HepG2 (cell line): ENCODE data around the gene SDCCAG8. TPM values are rescaled to one million over a fixed set of nuclear protein-coding genes. Genes with fewer than 3 reads are reported as not detected.

Source experiments
- ATAC-seq: fragments of 200-7000 bp; cut with Tn5 transposase; 3 replicates; pipeline ENCODE4 v1.9.1; 2020; ENCODE audit warnings: mild to moderate bottlenecking, moderate library complexity
- BruUV-seq: library from RNA; stranded (reverse); fragments of 400-500 nt; replicated peaks from 2 replicates; lab custom pipeline; 2021; lab: Mats Ljungman, UMichigan
- CTCF ChIA-PET: fragments of 300-600 bp; formaldehyde crosslinking; extraction: SDS; loops from one replicate; lab custom pipeline; 2021; ENCODE audit warnings: low total read pairs, inconsistent platforms, low intra/inter-chr PET ratio; lab: Yijun Ruan, JAX
- POLR2A ChIA-PET: fragments of 350-600 bp; sonication (Branson Sonifier 250); formaldehyde crosslinking; loops from one replicate; lab custom pipeline; 2020; ENCODE audit warnings: antibody characterized with exemption, inconsistent platforms; lab: Yijun Ruan, JAX
- DNase-seq: peaks from one replicate; pipeline ENCODE4 v3.0.0-alpha.2; 2015; ENCODE audit warnings: low spot score
- FAIRE-seq: peaks from 3 replicates; lab custom pipeline; 2011; peaks lifted over from hg19 to GRCh38; lab: Jason Lieb, UNC
- H2AFZ ChIP-seq: one replicate; pipeline ENCODE4 v1.6.1; 2011; ENCODE audit warnings: low read length, inconsistent platforms
- H3K27ac ChIP-seq: fragments of 300-600 bp; 3 replicates; pipeline ENCODE4 v1.8.0; 2011; ENCODE audit warnings: mixed run types, mild to moderate bottlenecking, mixed read lengths, low read length, inconsistent platforms; ENCODE audit not compliant: insufficient read depth; ENCODE audit errors: extremely low read length
- H3K27me3 ChIP-seq, 2 experiments: fragments of 200-600 bp in 1 of 2; 2 replicates in 1 of 2; 3 replicates in 1 of 2; pipeline versions ENCODE4 v1.6.0 to v1.8.0; 2011; ENCODE audit warnings: low read length in 2 of 2, mild to moderate bottlenecking in 2 of 2, moderate library complexity in 2 of 2, inconsistent platforms in 1 of 2; ENCODE audit not compliant: insufficient read depth in 2 of 2, control insufficient read depth in 1 of 2
- H3K36me3 ChIP-seq, 2 experiments: fragments of 200-600 bp in 1 of 2; replicated peaks in 1 of 2; 2 replicates in 1 of 2; 3 replicates in 1 of 2; pipeline versions ENCODE4 v1.5.1 to v1.8.0; 2011; ENCODE audit warnings: low read length in 2 of 2, inconsistent platforms in 1 of 2; ENCODE audit not compliant: insufficient read depth in 2 of 2, control insufficient read depth in 1 of 2
- H3K4me1 ChIP-seq: 2 replicates; pipeline ENCODE4 v1.5.1; 2012; ENCODE audit warnings: low read length, inconsistent platforms; ENCODE audit not compliant: insufficient read depth
- H3K4me2 ChIP-seq: 2 replicates; pipeline ENCODE4 v1.6.0; 2011; ENCODE audit warnings: low read depth, low read length, inconsistent platforms
- H3K4me3 ChIP-seq, 3 experiments: fragments of 200-600 bp in 1 of 3; sonication (generic), shearing (Covaris generic) in 1 of 3; replicated peaks in 1 of 3; 2 replicates each; pipeline ENCODE4 v1.5.1; 2011 to 2016; ENCODE audit warnings: low read length in 3 of 3, inconsistent platforms in 2 of 3, low read depth in 2 of 3, mild to moderate bottlenecking in 2 of 3, control low read depth in 1 of 3, mixed read lengths in 1 of 3; ENCODE audit not compliant: insufficient read depth in 1 of 3
- H3K79me2 ChIP-seq: one replicate; pipeline ENCODE4 v1.6.1; 2011; ENCODE audit warnings: low read length, inconsistent platforms; ENCODE audit not compliant: insufficient read depth
- H3K9ac ChIP-seq: 2 replicates; pipeline ENCODE4 v1.6.0; 2011; ENCODE audit warnings: mild to moderate bottlenecking, low read depth, low read length, inconsistent platforms; ENCODE audit not compliant: insufficient read depth
- H3K9me3 ChIP-seq: 2 replicates; pipeline ENCODE4 v1.5.1; 2012; ENCODE audit warnings: mild to moderate bottlenecking, low read length
- H4K20me1 ChIP-seq: 2 replicates; pipeline ENCODE4 v1.6.0; 2011; ENCODE audit warnings: inconsistent platforms, mild to moderate bottlenecking, low read length, moderate library complexity; ENCODE audit not compliant: insufficient read depth
- ARNT ChIP-seq: fragments of 450-650 bp; IDR thresholded peaks from 2 replicates; pipeline ENCODE4 v1.6.1; 2017
- POLR2G ChIP-seq: fragments of 200-400 bp; formaldehyde crosslinking; IDR thresholded peaks from 2 replicates; pipeline ENCODE4 v1.6.1; 2018; ENCODE audit warnings: mild to moderate bottlenecking, low read depth, low read length, moderate library complexity
- ZBTB38 ChIP-seq: sonication (generic); formaldehyde crosslinking; IDR thresholded peaks from 2 replicates; pipeline ENCODE4 v1.5.1; 2020; ENCODE audit warnings: mild to moderate bottlenecking, missing genetic modification reagents
- ZNF160 ChIP-seq: sonication (generic); formaldehyde crosslinking; IDR thresholded peaks from 2 replicates; pipeline ENCODE4 v1.8.0; 2022; ENCODE audit warnings: mild to moderate bottlenecking, inconsistent platforms, missing genetic modification reagents
- ZNF773 ChIP-seq: sonication (generic); formaldehyde crosslinking; IDR thresholded peaks from 2 replicates; pipeline ENCODE4 v1.4.0; 2020; ENCODE audit warnings: missing genetic modification reagents, borderline replicate concordance
- WGBS: methylation state at CpG from one replicate; pipeline ENCODE4 v1.1.6; 2017; ENCODE audit warnings: low lambda C conversion rate; 5-methylcytosine and 5-hydroxymethylcytosine counted together
- in situ Hi-C: cut with HindIII; loops from 2 replicates; pipeline ENCODE4 v1.10.0; 2017; ENCODE audit warnings: low pct_unique_long_range_greater_than_20kb; ENCODE audit not compliant: extremely low pct_ligation_motif_present
- intact Hi-C: fragments of 100-400 bp; cut with micrococcal nuclease; formaldehyde crosslinking; loops from one replicate; pipeline ENCODE4 v1.10.0; 2022; ENCODE audit not compliant: unreplicated experiment
- polyA plus RNA-seq, 8 experiments: library from polyadenylated mRNA; depleted of rRNA in 3 of 8; stranded (reverse) in 7 of 8; unstranded in 1 of 8; fragments of >200 nt; fragmentation: Illumina TruSeq in 4 of 8; extraction: Trizol in 4 of 8; gene quantifications; 2 replicates each; pipeline versions ENCODE4 v1.2.1 to v1.2.3, GENCODE V29; 2011 to 2016; ENCODE audit warnings: low read depth in 4 of 8, missing spikeins in 1 of 8, mixed read lengths in 1 of 8; ENCODE audit not compliant: insufficient read depth in 1 of 8
- total RNA-seq, 5 experiments: library from RNA; depleted of rRNA; stranded (reverse); fragments of >200 nt; fragmentation: Illumina TruSeq; extraction: Trizol; gene quantifications; 2 replicates each; pipeline ENCODE4 v1.2.3, GENCODE V29; 2016; ENCODE audit warnings: low read depth in 1 of 5
- TF ChIP-seq, protein P1 (sequence below): sonication (generic); formaldehyde crosslinking; IDR thresholded peaks from 2 replicates; pipeline ENCODE4 v1.4.0; 2020; ENCODE audit warnings: missing genetic modification reagents
- TF ChIP-seq, protein P2 (sequence below): sonication (generic); formaldehyde crosslinking; IDR thresholded peaks from 2 replicates; pipeline ENCODE4 v1.9.0; 2021; ENCODE audit warnings: mild to moderate bottlenecking, missing genetic modification reagents

Gene SDCCAG8
- total and polyA plus RNA-seq, 2 of the 13 experiments (the other 11 are each of a cell fraction or from before 2014, with no cell fraction given), result 9.5 to 13.4 TPM

DNA sequence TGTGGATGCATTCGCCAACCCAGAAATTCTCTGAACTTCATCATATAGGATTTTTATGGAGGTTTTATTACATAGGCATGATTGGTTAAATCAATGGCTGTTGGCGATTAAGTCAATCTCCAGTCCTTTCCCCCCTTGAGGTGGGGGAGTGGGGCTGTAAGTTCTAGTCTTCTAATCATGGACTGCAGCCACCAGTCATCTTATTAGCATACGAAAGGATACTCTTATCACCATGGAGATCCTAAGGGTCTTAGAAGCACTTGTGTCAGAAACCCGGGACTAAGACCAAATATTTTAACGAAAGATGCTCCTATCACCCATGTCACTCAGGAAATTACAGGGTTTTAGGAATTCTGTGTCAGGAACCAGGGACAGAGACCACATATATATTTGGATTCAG lies 36.3 kb downstream of the SDCCAG8 start:
- Histone ChIP-seq H3K4me2 (no peak overlapping the region), H3K27me3 (no peaks in the 10 kb centered on the region), H2AFZ (no peak overlapping the region), H3K36me3 (no peaks in the 10 kb centered on the region; a peak in 2 of 5 replicates), H3K9me3 (no peaks in the 10 kb centered on the region), H3K79me2 (no peaks in the 10 kb centered on the region), H4K20me1 (no peaks in the 10 kb centered on the region), H3K4me3 (no peak overlapping the region), H3K4me1 (no peaks in the 10 kb centered on the region), H3K27ac (no peak overlapping the region), H3K9ac (no peak overlapping the region)
- 94% methylated on average over 5 of the region's 5 CpGs for whole genome bisulfite sequencing
- DNase-seq (no peak), ATAC-seq (no peak), FAIRE-seq (no peak)
- in situ Hi-C loops, result no loop called here
- no TSS peak for BruUV-seq
- ChIA-PET CTCF (no interaction called here), POLR2A (no interaction called here)
- TF ChIP-seq ARNT (no peak), ZBTB38 (CRISPR knock-in tag) (no peak), ZNF160 (no peak)
- intact Hi-C loops, result no loop called here

DNA sequence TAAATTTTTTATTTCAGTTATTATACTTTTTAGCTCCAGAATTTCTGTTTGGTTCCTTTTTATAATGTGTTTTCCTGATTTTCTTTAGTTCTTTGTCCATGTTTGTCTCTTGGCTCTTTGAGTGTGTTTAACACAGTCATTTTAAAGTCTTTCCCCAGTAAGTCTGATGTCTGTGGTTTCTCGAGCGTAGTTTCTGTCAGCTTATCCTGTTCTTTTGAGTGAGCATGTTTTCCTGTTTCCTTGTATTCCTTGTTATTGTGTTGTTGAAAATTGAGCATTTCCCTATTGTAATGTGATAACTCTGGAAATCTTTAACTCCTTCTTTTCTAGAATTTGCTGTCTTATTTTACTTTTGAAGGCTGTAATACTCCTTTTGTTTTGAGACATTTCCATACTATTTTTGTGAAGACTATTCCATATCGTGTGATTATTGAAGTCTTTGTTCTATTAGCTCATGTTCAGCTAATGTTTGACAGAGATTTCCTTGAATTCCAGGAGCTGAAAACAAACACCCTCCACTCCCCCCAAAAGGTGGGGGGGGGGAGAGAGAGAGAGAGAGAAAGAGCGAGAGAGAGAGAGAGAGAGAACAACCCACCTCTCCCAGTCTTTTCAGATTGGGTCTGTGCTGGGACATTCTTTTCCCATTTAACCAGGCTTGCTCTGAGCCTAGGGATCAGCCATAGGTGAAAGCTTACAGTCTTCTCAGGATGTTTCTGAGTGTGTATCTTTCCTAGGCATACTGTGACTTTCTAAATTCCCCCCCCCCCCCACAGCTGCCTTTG lies 38.3 kb downstream of the SDCCAG8 start:
- ATAC-seq (no peak), FAIRE-seq (no peak), DNase-seq (no peak)
- intact Hi-C loops, result no loop called here
- CTCF ChIA-PET, result no interaction called here
- Histone ChIP-seq H2AFZ (no peak overlapping the region), H3K4me2 (no peak overlapping the region), H3K27ac (no peak overlapping the region), H3K36me3 (no peaks in the 10 kb centered on the region; a peak in 2 of 5 replicates), H3K27me3 (no peaks in the 10 kb centered on the region), H3K9me3 (no peaks in the 10 kb centered on the region), H3K4me3 (no peak overlapping the region), H3K9ac (no peak overlapping the region), H3K4me1 (no peaks in the 10 kb centered on the region), H3K79me2 (no peaks in the 10 kb centered on the region), H4K20me1 (no peaks in the 10 kb centered on the region)
- BruUV-seq, result no TSS peak
- in situ Hi-C loops, result no loop called here
- WGBS, result 89% methylated on average over 4 of the region's 4 CpGs
- POLR2A ChIA-PET, result no interaction called here
- TF ChIP-seq, protein P1, sequence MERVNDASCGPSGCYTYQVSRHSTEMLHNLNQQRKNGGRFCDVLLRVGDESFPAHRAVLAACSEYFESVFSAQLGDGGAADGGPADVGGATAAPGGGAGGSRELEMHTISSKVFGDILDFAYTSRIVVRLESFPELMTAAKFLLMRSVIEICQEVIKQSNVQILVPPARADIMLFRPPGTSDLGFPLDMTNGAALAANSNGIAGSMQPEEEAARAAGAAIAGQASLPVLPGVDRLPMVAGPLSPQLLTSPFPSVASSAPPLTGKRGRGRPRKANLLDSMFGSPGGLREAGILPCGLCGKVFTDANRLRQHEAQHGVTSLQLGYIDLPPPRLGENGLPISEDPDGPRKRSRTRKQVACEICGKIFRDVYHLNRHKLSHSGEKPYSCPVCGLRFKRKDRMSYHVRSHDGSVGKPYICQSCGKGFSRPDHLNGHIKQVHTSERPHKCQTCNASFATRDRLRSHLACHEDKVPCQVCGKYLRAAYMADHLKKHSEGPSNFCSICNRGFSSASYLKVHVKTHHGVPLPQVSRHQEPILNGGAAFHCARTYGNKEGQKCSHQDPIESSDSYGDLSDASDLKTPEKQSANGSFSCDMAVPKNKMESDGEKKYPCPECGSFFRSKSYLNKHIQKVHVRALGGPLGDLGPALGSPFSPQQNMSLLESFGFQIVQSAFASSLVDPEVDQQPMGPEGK, result 0 out of 2 replicates have a peak, but pooled peaks have one; percentile 23
- TF ChIP-seq POLR2G (no peak), ZNF773 (CRISPR knock-in tag) (no peak)
- TF ChIP-seq, protein P2, sequence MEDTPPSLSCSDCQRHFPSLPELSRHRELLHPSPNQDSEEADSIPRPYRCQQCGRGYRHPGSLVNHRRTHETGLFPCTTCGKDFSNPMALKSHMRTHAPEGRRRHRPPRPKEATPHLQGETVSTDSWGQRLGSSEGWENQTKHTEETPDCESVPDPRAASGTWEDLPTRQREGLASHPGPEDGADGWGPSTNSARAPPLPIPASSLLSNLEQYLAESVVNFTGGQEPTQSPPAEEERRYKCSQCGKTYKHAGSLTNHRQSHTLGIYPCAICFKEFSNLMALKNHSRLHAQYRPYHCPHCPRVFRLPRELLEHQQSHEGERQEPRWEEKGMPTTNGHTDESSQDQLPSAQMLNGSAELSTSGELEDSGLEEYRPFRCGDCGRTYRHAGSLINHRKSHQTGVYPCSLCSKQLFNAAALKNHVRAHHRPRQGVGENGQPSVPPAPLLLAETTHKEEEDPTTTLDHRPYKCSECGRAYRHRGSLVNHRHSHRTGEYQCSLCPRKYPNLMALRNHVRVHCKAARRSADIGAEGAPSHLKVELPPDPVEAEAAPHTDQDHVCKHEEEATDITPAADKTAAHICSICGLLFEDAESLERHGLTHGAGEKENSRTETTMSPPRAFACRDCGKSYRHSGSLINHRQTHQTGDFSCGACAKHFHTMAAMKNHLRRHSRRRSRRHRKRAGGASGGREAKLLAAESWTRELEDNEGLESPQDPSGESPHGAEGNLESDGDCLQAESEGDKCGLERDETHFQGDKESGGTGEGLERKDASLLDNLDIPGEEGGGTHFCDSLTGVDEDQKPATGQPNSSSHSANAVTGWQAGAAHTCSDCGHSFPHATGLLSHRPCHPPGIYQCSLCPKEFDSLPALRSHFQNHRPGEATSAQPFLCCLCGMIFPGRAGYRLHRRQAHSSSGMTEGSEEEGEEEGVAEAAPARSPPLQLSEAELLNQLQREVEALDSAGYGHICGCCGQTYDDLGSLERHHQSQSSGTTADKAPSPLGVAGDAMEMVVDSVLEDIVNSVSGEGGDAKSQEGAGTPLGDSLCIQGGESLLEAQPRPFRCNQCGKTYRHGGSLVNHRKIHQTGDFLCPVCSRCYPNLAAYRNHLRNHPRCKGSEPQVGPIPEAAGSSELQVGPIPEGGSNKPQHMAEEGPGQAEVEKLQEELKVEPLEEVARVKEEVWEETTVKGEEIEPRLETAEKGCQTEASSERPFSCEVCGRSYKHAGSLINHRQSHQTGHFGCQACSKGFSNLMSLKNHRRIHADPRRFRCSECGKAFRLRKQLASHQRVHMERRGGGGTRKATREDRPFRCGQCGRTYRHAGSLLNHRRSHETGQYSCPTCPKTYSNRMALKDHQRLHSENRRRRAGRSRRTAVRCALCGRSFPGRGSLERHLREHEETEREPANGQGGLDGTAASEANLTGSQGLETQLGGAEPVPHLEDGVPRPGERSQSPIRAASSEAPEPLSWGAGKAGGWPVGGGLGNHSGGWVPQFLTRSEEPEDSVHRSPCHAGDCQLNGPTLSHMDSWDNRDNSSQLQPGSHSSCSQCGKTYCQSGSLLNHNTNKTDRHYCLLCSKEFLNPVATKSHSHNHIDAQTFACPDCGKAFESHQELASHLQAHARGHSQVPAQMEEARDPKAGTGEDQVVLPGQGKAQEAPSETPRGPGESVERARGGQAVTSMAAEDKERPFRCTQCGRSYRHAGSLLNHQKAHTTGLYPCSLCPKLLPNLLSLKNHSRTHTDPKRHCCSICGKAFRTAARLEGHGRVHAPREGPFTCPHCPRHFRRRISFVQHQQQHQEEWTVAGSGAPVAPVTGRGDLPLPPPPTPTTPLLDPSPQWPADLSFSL (CRISPR knock-in tag), result no peak
